ENCODE data around the gene XPC. TPM values are rescaled to one million over a fixed set of nuclear protein-coding genes. Genes with fewer than 3 reads are reported as not detected.

Gene XPC
- polyA plus RNA-seq, 3 donors = 13.4 to 22.0 (median 15.5) TPM

- Histone ChIP-seq H3K4me1 (ENCODE audit: control insufficient read depth in 1 of 2, insufficient read depth in 2 of 2, low read length in 2 of 2) (no peaks in the 10 kb centered on the region), H3K9ac (ENCODE audit: insufficient read depth, low read length, poor library complexity, severe bottlenecking) (no peak overlapping the region), H3K27ac (ENCODE audit: low read depth in 1 of 2, low read length in 2 of 2) (no peak overlapping the region), H3K4me3 (replicated peaks in 1 of 3; ENCODE audit: low read depth in 2 of 3, low read length in 3 of 3) (no peak overlapping the region), H3K79me2 (ENCODE audit: insufficient read depth, low read length) (no peaks in the 10 kb centered on the region), H2AFZ (ENCODE audit: insufficient read depth, low read depth, low read length, poor library complexity, severe bottlenecking) (no peak overlapping the region), H3K36me3 (replicated peaks in 1 of 2; ENCODE audit: control insufficient read depth in 1 of 2, insufficient read depth in 2 of 2, low read length in 2 of 2) (no peaks in the 10 kb centered on the region), H3K4me2 (replicated peaks; ENCODE audit: extremely low read depth, low read length, poor library complexity, severe bottlenecking) (no peak overlapping the region), H3K9me3 (replicated peaks in 1 of 2; ENCODE audit: control insufficient read depth in 1 of 2, insufficient read depth in 1 of 2, low read length in 2 of 2) (no peaks in the 10 kb centered on the region), H3K27me3 (ENCODE audit: control insufficient read depth in 2 of 2, insufficient read depth in 2 of 2, low read length in 2 of 2) (peaks cover 0 to 4% of the 10 kb centered on the region in 2 donors), H4K20me1 (ENCODE audit: insufficient read depth, low read length) (no peaks in the 10 kb centered on the region)
- Mint-ChIP-seq H3K9me3 (peaks cover 3 to 15% (median 7%) of the 10 kb centered on the region in 7 donors), H3K36me3 (no peaks in the 10 kb centered on the region), H3K4me1 (no peaks in the 10 kb centered on the region), H3K4me3 (no peak overlapping the region), H3K27ac (no peak overlapping the region), H3K27me3 (ENCODE audit: low read depth in 3 of 3) (peaks cover 3 to 15% (median 8%) of the 10 kb centered on the region in 3 donors)
- TF ChIP-seq, protein P1, sequence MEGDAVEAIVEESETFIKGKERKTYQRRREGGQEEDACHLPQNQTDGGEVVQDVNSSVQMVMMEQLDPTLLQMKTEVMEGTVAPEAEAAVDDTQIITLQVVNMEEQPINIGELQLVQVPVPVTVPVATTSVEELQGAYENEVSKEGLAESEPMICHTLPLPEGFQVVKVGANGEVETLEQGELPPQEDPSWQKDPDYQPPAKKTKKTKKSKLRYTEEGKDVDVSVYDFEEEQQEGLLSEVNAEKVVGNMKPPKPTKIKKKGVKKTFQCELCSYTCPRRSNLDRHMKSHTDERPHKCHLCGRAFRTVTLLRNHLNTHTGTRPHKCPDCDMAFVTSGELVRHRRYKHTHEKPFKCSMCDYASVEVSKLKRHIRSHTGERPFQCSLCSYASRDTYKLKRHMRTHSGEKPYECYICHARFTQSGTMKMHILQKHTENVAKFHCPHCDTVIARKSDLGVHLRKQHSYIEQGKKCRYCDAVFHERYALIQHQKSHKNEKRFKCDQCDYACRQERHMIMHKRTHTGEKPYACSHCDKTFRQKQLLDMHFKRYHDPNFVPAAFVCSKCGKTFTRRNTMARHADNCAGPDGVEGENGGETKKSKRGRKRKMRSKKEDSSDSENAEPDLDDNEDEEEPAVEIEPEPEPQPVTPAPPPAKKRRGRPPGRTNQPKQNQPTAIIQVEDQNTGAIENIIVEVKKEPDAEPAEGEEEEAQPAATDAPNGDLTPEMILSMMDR (IDR thresholded peaks at IDR 0.05) = no peak
- intact Hi-C loops (cut with micrococcal nuclease) = no loop called here
- DNase-seq = no peak
- no CpG with 5 or more reads among the region's 5 CpGs for WGBS (ENCODE audit: insufficient coverage)
These were observed 80.6 kb downstream of the XPC start for GRCh38 chr3:14097616-14098391.

- H3K4me3 ChIP-seq (replicated peaks in 1 of 3; ENCODE audit: low read depth in 2 of 3, low read length in 3 of 3) = no peak overlapping the region
- no peak overlapping the region for H3K27ac ChIP-seq (ENCODE audit: low read depth in 1 of 2, low read length in 2 of 2)
- H3K79me2 ChIP-seq (ENCODE audit: insufficient read depth, low read length) = no peaks in the 10 kb centered on the region
- TF ChIP-seq, protein P1 (IDR thresholded peaks at IDR 0.05) = no peak
- no peaks in the 10 kb centered on the region for H3K36me3 Mint-ChIP-seq
- no peaks in the 10 kb centered on the region for H3K4me1 ChIP-seq (ENCODE audit: control insufficient read depth in 1 of 2, insufficient read depth in 2 of 2, low read length in 2 of 2)
- peaks cover 0 to 4% of the 10 kb centered on the region in 2 donors for H3K27me3 ChIP-seq (ENCODE audit: control insufficient read depth in 2 of 2, insufficient read depth in 2 of 2, low read length in 2 of 2)
- no CpG with 5 or more reads among the region's 3 CpGs for WGBS (ENCODE audit: insufficient coverage)
- H4K20me1 ChIP-seq (ENCODE audit: insufficient read depth, low read length) = no peaks in the 10 kb centered on the region
- no peaks in the 10 kb centered on the region for H3K36me3 ChIP-seq (replicated peaks in 1 of 2; ENCODE audit: control insufficient read depth in 1 of 2, insufficient read depth in 2 of 2, low read length in 2 of 2)
- no peak overlapping the region for H3K4me2 ChIP-seq (replicated peaks; ENCODE audit: extremely low read depth, low read length, poor library complexity, severe bottlenecking)
- H3K27me3 Mint-ChIP-seq (ENCODE audit: low read depth in 3 of 3) = peaks cover 5 to 15% (median 10%) of the 10 kb centered on the region in 3 donors
- intact Hi-C loops (cut with micrococcal nuclease) = no loop called here
- peaks cover 3 to 15% (median 7%) of the 10 kb centered on the region in 7 donors for H3K9me3 Mint-ChIP-seq
- H3K4me3 Mint-ChIP-seq = no peak overlapping the region
- H3K4me1 Mint-ChIP-seq = no peaks in the 10 kb centered on the region
- no peak overlapping the region for H3K27ac Mint-ChIP-seq
- H3K9ac ChIP-seq (ENCODE audit: insufficient read depth, low read length, poor library complexity, severe bottlenecking) = no peak overlapping the region
- no peaks in the 10 kb centered on the region for H3K9me3 ChIP-seq (replicated peaks in 1 of 2; ENCODE audit: control insufficient read depth in 1 of 2, insufficient read depth in 1 of 2, low read length in 2 of 2)
- H2AFZ ChIP-seq (ENCODE audit: insufficient read depth, low read depth, low read length, poor library complexity, severe bottlenecking) = no peak overlapping the region
- no peak for DNase-seq
These were observed 81.7 kb downstream of the XPC start for GRCh38 chr3:14096742-14097141.

Other genes starting within 250 kb of the XPC start
- 10 to 100 TPM in 2 of 3 donors, 1 to 10 TPM in 1; 6.5 to 13.8 (median 13.6) TPM for gene CHCHD4, start 53.7 kb downstream of the XPC start, polyA plus RNA-seq
- gene TMEM43, start 53.5 kb downstream of the XPC start, polyA plus RNA-seq = 10 to 100 TPM; 55.4 to 69.7 (median 66.7) TPM
- 10 to 100 TPM in 2 of 3 donors, 1 to 10 TPM in 1; 4.1 to 23.2 (median 19.8) TPM for gene LSM3, start 216 bp upstream of the XPC start, polyA plus RNA-seq
- 100 to 1,000 TPM in 1 of 3 donors, 10 to 100 TPM in 2; 18.4 to 136 (median 24.5) TPM for gene SLC6A6, start 224.0 kb upstream of the XPC start, polyA plus RNA-seq

All from CD14-positive monocyte (primary cell).